GM19023 (cell line): ENCODE results near the gene ARFIP1.

Experiments used
- ATAC-seq: cut with Tn5 transposase; IDR thresholded peaks from one replicate; pipeline ENCODE4 v1.9.1; 2021; ENCODE audit warnings: mild to moderate bottlenecking, moderate library complexity; ENCODE audit not compliant: unreplicated experiment

Gene ARFIP1

DNA sequence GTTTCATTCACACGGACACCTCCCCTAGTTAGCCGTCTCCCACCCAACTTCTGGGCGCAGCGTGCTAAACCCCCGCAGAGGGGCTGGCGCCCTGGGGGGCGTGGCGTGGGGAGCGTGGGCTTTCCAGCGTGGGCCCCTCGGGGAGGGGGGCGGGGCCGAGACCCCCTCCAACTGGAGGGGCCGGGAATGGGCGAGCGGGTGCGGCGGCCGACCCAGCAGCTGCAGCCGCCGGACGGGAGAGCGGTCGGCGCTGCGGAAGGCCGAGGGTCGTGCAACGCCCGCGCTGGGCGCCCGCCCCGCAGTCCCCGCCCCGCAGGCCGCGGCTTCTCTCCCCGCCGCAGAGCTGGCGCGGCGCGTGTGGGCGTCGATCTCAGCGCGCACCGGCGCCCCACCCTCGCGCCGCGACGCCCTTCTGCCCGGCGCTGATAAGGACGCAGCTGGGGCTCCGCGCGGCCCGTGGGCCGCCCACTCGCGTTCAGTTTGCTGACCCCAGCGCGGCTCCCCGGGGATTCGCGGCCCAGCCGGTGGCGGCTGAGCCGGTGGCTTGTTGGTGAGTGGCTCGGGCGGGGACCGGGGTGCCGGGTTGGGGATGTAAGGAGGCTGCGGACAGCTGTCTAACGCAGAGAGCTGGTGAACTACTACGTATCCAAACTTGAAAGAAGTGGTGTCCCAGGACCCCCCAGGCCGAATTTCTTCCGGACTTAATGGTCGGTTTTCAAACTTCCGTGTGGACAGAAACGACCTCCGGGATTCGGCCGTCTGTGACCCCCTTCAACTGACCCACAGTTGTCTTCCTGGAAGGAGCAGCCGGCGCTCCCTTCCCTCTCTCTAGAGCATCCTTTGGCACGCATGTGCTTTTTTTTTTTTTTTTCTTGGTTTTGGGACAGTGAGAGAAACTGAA lies 157.8 kb downstream of the ARFIP1 start:
- no peak for ATAC-seq

- no peak for ATAC-seq
These were observed 158.6 kb downstream of the ARFIP1 start for GRCh38 chr4:152938237-152938947.

GRCh38 chr4:152939621-152940020 lies 159.9 kb downstream of the ARFIP1 start:
- no peak for ATAC-seq

GRCh38 chr4:152940461-152940860 lies 160.7 kb downstream of the ARFIP1 start:
- ATAC-seq, result no peak

DNA sequence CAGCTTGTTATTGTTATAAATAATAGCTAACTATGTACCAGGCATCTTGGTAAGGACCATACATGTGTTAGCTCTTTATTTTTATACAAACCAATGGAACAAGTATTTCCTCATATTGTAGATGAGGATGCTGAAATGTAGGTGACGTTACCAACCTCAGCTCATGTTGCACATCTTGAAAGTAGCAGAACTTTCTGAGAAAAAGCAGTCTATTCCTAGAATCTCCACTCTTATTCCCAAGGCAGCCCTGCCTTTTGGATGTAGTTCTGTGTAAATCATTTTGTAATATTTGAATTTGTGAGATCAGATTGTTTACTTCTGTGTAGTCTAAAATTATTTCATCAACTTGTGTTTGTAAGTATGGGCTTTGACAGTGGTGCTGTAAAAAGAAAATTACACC lies 161.7 kb downstream of the ARFIP1 start:
- no peak for ATAC-seq

GRCh38 chr4:152942346-152942745 lies 162.6 kb downstream of the ARFIP1 start:
- no peak for ATAC-seq

DNA sequence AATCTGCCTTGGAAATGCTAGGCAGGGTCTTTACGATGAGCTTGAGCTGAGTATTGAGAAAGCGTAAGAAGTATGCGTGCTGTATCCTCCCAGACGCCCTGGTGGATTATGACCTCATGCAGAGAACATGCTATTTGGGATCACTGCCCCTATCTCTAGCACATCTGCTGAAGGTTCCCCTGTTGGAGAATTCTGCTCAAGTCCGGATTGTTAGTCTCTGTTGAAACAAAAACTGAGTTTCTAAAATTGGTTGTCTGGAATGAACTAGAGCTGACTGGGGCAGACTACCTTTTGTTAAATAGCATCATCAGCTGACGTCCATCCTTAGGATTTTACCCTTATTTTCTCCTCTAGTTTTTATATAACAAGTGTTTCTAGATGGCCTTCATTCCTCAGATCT lies 163.9 kb downstream of the ARFIP1 start:
- ATAC-seq, result no peak

- ATAC-seq, result no peak
These were observed 165.0 kb downstream of the ARFIP1 start for GRCh38 chr4:152944666-152945320.

- no peak for ATAC-seq
These were observed 165.9 kb downstream of the ARFIP1 start for GRCh38 chr4:152945639-152946038.

DNA sequence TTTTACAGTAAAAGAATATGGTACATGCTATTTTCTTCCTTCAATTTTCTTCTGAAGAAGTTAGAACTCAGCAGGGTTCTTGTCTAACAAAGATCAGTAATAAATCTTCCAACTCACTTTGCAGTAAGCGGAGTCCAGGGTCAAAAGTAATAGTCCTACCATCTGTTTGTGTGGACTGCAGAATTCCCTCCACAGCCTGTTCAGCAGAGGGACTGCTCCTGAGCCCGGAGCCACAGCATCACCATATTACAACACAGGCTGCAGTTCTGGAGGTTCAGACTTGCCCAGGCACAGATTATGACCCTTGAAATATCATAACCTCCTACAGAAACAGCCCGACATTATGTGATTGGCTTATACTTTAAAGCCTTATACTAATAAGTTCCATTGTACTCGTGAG lies 166.7 kb downstream of the ARFIP1 start:
- ATAC-seq, result no peak

- ATAC-seq, result no peak
These were observed 167.6 kb downstream of the ARFIP1 start for GRCh38 chr4:152947311-152947710.

DNA sequence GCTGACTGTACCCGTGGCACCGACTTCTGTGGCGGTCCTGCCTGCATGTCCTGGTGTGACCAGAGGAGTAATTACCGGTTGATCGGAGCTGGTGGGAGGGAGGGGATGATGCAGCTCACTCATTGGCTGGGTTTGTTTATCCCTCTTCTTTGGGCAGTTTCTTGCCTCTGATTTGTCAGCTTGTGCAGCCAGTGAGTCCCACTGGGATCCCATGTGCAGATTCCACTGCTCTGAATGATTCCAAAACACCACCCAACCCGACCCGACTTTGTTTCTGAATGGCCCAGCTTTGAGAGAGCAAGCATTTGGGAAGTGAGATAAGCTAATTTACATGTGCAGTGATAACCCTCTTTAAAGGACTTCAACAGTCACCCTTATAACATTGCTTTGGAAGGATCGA lies 170.2 kb downstream of the ARFIP1 start:
- no peak for ATAC-seq

DNA sequence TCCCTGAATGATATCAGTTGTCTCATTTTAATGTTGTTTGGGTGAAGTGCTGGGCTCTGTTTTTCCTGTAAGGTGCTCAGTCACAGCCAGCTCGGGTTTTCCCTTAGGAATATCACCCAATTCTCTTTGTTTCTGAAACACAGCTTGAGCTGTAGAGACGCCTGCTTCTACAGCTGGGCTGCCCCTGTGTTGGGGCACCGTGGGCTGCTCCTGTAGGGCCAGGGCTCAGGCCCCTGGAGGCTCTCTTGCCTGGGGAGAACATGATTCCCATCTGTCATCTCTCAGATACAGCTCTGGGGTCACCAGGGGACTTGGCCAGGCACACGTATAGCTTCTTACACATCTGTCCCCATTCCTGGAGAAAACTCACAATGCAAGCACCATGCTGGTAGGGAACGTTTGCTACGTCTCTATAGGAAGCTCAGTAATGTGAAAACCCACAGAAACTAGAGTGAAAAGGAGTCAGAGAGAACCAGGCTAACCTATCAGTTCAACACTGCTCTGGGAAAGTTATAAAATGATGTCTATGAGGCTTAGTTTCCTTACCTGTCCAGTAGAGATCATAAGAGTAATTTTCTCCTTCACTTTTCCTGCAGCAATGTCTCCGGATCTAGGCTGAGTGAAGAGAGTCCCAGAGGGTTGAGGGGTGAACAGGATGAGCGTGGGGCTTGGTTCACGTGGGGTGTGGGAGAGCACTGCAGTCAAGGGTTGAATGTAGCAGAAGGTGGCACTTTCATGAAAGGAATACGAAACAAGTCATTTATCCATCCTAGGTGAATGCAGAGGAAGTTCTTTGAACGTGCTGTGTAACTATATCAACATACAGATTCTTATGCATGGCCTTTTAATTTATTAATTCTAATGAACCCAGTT lies 170.9 kb downstream of the ARFIP1 start:
- no peak for ATAC-seq

- no peak for ATAC-seq
These were observed 171.6 kb downstream of the ARFIP1 start for GRCh38 chr4:152951348-152951747.

GRCh38 chr4:152953514-152953913 lies 173.8 kb downstream of the ARFIP1 start:
- no peak for ATAC-seq

GRCh38 chr4:152954741-152955140 lies 175.0 kb downstream of the ARFIP1 start:
- no peak for ATAC-seq

DNA sequence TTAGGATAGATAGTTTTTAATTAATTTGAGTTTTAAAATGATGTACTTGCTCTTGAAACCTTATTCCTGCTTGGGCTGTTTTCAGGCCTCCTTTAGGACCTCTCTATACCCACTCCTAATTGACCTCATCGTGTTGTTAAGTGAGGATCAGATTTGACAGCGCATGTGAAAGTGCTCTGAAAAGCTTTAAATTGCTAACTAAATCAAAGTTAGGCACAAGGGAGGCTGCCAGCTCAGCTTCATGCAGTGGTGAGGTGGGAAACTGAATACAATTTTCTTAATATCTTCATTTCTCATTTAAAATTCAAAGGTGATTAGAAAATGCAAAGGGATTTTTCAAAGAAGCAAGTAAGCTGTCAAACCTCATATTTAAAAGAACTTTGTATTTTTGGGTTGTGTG lies 176.4 kb downstream of the ARFIP1 start:
- ATAC-seq, result no peak

DNA sequence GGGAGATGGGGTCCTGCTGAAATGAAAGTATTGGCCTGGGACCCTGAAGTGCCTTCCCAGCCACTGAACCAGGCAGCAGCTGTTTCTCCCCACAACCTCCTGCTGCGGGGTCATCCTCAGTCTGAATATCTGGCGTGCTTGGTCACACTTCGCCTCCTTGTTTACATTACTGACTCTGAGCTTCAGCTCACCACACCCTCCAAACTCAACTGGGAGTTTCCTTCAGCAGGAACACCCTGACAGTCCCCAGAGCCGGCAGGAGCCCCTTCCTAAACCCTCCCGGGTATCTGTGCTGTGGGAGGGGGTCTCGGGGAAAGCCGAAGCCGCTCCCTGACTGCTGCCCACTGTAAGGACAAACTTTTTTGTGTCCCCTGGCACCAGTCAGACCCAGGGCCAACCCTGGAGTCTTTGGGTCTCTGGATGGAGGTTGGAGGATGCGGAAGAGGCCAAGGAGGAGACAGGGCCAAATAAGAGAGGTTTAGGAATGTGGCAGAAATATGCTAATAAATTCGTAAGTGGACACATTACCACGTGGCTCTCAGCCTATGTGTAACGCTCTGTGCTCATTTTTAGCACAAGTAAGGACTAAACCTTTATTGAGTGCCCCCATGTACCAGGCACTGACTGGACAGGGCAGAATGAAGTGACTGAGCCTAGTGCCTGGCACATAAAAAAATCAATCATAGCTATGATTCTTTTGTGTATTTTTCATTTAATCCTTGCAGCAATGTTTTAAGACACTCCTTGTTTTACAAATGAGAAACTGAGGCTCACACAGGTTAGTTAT lies 177.1 kb downstream of the ARFIP1 start:
- ATAC-seq, result no peak

GRCh38 chr4:152957437-152958171 lies 177.8 kb downstream of the ARFIP1 start:
- no peak for ATAC-seq
